ENCODE measurements around the gene GKN1. TPM values are rescaled to one million over a fixed set of nuclear protein-coding genes. Genes with fewer than 3 reads are reported as not detected.
A peak's percentile ranks its signal among the peaks of the same experiment; 100 is the strongest.

Gene GKN1
- total RNA-seq, 4 donors from 2014 or later, result not detected

DNA sequence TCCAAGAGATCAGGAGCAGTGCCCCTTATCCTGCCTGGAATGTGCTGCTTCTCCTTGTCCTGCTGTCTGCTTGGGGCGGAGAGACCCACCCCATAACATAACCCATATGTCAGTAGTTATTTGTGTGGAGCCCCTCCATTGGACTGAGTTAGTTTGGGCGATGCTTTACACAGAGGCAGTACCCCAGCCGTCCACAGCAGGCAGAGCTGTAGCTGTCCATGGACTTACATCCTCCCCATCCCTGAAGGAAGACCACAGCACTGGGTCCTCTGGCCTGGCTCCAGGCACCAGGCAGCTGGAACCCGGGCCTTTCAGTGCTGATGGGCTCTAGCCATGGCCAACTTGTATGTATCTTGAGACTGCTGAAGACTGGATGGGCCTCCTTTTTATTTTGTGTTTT lies 42.0 kb upstream of the GKN1 start:
- Histone ChIP-seq H3K27me3 (no peaks in the 10 kb centered on the region), H3K9me3 (no peaks in the 10 kb centered on the region), H3K36me3 (no peaks in the 10 kb centered on the region), H3K27ac (no peak overlapping the region), H3K4me3 (no peak overlapping the region), H3K4me1 (peaks cover 20% of the 10 kb centered on the region)
- no peak for TF ChIP-seq POLR2AphosphoS5 (IDR thresholded peaks at IDR 0.05)
- no peak for TF ChIP-seq POLR2A (IDR thresholded peaks at IDR 0.05)
- TF ChIP-seq EP300 (IDR thresholded peaks at IDR 0.05), result no peak
- TF ChIP-seq, protein P1, sequence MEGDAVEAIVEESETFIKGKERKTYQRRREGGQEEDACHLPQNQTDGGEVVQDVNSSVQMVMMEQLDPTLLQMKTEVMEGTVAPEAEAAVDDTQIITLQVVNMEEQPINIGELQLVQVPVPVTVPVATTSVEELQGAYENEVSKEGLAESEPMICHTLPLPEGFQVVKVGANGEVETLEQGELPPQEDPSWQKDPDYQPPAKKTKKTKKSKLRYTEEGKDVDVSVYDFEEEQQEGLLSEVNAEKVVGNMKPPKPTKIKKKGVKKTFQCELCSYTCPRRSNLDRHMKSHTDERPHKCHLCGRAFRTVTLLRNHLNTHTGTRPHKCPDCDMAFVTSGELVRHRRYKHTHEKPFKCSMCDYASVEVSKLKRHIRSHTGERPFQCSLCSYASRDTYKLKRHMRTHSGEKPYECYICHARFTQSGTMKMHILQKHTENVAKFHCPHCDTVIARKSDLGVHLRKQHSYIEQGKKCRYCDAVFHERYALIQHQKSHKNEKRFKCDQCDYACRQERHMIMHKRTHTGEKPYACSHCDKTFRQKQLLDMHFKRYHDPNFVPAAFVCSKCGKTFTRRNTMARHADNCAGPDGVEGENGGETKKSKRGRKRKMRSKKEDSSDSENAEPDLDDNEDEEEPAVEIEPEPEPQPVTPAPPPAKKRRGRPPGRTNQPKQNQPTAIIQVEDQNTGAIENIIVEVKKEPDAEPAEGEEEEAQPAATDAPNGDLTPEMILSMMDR (IDR thresholded peaks at IDR 0.05), result no peak
- DNase-seq (ENCODE audit: low spot score in 2 of 2), result no peak
- 90% methylated on average over 3 of the region's 4 CpGs for WGBS

GRCh38 chr2:68934021-68934420 lies 40.4 kb upstream of the GKN1 start:
- DNase-seq (ENCODE audit: low spot score in 2 of 2), result no peak
- no peaks in the 10 kb centered on the region for H3K27me3 ChIP-seq
- WGBS, result 65% methylated on average over 3 of the region's 3 CpGs
- no peak overlapping the region for H3K27ac ChIP-seq
- H3K4me1 ChIP-seq, result peaks cover 20% of the 10 kb centered on the region
- TF ChIP-seq EP300 (IDR thresholded peaks at IDR 0.05), result no peak
- TF ChIP-seq POLR2AphosphoS5 (IDR thresholded peaks at IDR 0.05), result no peak
- no peak for TF ChIP-seq POLR2A (IDR thresholded peaks at IDR 0.05)
- no peak overlapping the region for H3K4me3 ChIP-seq
- no peaks in the 10 kb centered on the region for H3K36me3 ChIP-seq
- H3K9me3 ChIP-seq, result no peaks in the 10 kb centered on the region

GRCh38 chr2:68935471-68935870 lies 39.0 kb upstream of the GKN1 start:
- no peak for DNase-seq (ENCODE audit: low spot score in 2 of 2)
- H3K27me3 ChIP-seq, result no peaks in the 10 kb centered on the region
- no peaks in the 10 kb centered on the region for H3K9me3 ChIP-seq
- no peaks in the 10 kb centered on the region for H3K36me3 ChIP-seq
- WGBS, result 97% methylated on average over 4 of the region's 5 CpGs
- H3K4me3 ChIP-seq, result no peak overlapping the region
- H3K4me1 ChIP-seq, result peaks cover 20% of the 10 kb centered on the region
- no peak overlapping the region for H3K27ac ChIP-seq
- TF ChIP-seq EP300 (IDR thresholded peaks at IDR 0.05), result no peak
- TF ChIP-seq, protein P1 (IDR thresholded peaks at IDR 0.05), result no peak
- TF ChIP-seq POLR2A (IDR thresholded peaks at IDR 0.05), result no peak
- no peak for TF ChIP-seq POLR2AphosphoS5 (IDR thresholded peaks at IDR 0.05)

- no peak for DNase-seq (ENCODE audit: low spot score in 2 of 2)
- no peaks in the 10 kb centered on the region for H3K36me3 ChIP-seq
- peaks cover 20% of the 10 kb centered on the region for H3K4me1 ChIP-seq
- no peak overlapping the region for H3K27ac ChIP-seq
- no peak overlapping the region for H3K4me3 ChIP-seq
- no peak for TF ChIP-seq POLR2A (IDR thresholded peaks at IDR 0.05)
- no peak for TF ChIP-seq EP300 (IDR thresholded peaks at IDR 0.05)
- TF ChIP-seq, protein P1 (IDR thresholded peaks at IDR 0.05), result no peak
- TF ChIP-seq POLR2AphosphoS5 (IDR thresholded peaks at IDR 0.05), result no peak
- 28% methylated on average over 2 of the region's 2 CpGs for WGBS
- no peaks in the 10 kb centered on the region for H3K9me3 ChIP-seq
- H3K27me3 ChIP-seq, result no peaks in the 10 kb centered on the region
Measured at GRCh38 chr2:68936427-68936826, 38.0 kb upstream of the GKN1 start.

- no peak for DNase-seq (ENCODE audit: low spot score in 2 of 2)
- Histone ChIP-seq H3K9me3 (no peaks in the 10 kb centered on the region), H3K27ac (peak overlapping the region; percentile 51), H3K27me3 (no peaks in the 10 kb centered on the region), H3K4me3 (no peak overlapping the region), H3K36me3 (no peaks in the 10 kb centered on the region), H3K4me1 (peaks cover 20% of the 10 kb centered on the region)
- WGBS, result 46% methylated on average over 1 of the region's 1 CpG
- no peak for TF ChIP-seq POLR2AphosphoS5 (IDR thresholded peaks at IDR 0.05)
Measured at GRCh38 chr2:68936889-68937288, 37.5 kb upstream of the GKN1 start.

DNA sequence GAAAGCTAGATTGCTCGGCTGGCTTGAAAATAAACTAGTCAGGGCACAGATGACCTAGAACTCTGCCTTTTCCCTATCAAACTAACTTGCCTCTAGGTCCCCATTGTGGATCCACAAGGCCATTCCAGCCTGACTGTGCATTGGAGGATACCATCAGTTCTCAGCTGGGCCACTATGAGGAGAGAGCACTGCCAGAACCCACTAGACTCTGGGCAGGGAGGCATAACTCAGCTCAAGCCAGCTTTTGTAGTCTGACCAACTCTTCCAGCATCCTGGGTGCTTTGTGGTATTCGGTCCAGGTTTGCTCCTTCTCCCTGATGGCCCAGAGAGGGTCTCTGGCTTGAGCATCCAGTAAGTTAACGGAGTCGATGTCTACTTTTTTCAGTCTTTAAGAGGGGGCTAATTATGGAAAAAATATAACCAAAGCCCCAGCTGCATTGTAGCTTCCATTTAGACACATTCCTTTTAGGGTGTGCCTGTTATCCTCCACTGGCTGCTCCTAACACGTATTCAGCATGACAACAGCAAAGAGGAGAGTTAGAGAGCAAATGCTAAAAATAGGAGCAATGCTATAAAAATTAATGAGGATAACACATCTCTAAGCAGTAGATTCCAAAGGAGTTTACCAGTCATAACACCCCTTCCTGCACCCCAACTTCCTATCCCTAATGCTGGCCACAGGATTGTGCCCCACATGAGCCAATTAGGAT lies 36.9 kb upstream of the GKN1 start:
- 44% methylated on average over 5 of the region's 5 CpGs for WGBS
- H3K27ac ChIP-seq, result peak overlapping the region; percentile 51

More for the DNA sequence above, 36.9 kb upstream of the GKN1 start:
- no peak overlapping the region for H3K4me3 ChIP-seq
- DNase-seq (ENCODE audit: low spot score in 2 of 2), result no peak
- no peaks in the 10 kb centered on the region for H3K27me3 ChIP-seq
- no peaks in the 10 kb centered on the region for H3K9me3 ChIP-seq
- no peak for TF ChIP-seq EP300 (IDR thresholded peaks at IDR 0.05)
- no peak for TF ChIP-seq POLR2A (IDR thresholded peaks at IDR 0.05)
- TF ChIP-seq, protein P1 (IDR thresholded peaks at IDR 0.05), result no peak
- no peak for TF ChIP-seq POLR2AphosphoS5 (IDR thresholded peaks at IDR 0.05)
- H3K36me3 ChIP-seq, result no peaks in the 10 kb centered on the region
- H3K4me1 ChIP-seq, result peaks cover 20% of the 10 kb centered on the region
